GM18517 (cell line): ENCODE measurements around the gene TBX19.

ENCODE experiments used
- ATAC-seq: cut with Tn5 transposase; IDR thresholded peaks from one replicate; pipeline ENCODE4 v1.9.1; 2021; ENCODE audit warnings: mild to moderate bottlenecking, moderate library complexity; ENCODE audit not compliant: unreplicated experiment

The TBX19 gene

DNA sequence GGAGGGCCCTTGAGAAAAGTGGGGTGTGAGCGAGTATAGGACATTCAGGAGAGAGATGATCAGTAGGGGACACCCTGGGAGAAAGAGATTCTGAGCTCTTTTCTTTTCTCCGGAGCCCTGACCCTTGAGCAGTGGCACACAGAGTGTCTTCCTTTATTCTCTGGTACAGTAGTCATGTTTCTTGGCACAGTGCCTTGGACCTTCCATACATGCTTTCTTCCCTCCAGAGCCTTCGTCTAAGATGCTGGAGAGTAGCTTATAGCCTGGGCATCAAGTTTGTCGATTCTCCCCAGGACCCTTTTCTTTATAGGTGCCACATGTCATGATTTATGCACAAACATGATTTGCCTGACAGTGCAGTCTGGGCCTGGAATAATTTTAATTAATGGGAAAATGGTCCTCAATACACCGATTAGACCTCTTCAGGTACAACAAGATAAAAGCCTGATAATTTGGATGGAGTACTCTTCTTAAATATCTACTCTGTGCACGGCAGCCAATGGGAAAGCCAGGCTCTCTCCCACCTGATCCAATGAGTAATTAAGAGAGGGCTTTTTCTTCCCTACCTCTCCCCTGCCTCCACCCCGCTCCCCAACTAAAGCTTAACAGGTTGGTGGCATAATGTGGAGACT is at the start of gene TBX19:
TBX19 (plus strand) TSS at position 582 of the 632 bp plus-strand sequence. CDS start 214 bp downstream, outside the sequence.
- ATAC-seq, result no peak

DNA sequence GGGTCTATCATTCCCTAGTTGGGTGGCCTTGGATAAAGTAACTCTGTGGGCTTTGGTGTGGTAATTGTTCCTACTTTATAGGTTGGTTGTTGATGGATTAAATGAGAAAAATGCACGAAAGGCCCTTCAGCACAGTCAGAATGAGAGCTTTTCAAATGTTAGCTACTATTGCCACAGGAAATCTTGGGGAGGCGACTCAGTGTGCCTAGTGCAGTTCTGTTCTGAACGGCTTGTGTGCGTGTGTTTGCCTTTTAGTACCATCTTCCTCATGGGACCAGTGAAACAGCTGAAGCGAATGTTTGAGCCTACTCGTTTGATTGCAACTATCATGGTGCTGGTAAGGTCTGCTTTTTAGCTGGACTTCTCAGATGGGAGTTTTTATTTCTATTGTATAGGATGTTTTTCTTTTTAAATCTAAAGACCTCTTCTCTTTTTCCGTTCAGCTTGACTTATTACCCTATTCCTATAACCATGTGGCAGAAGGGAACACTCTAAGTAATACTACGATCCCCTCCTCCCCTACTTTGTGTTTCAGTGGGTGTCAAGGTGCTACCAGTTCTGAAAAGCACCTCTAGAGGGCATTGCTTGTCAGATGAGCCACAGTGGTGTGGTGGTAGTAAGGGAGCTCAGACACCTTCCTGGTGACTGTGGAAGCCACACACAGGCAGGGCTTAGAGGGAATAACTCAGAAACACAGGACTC is 45.7 kb upstream of the TBX19 start:
- ATAC-seq, result peak; percentile 61

GRCh38 chr1:168235548-168235885 is 45.2 kb upstream of the TBX19 start:
- ATAC-seq, result no peak

DNA sequence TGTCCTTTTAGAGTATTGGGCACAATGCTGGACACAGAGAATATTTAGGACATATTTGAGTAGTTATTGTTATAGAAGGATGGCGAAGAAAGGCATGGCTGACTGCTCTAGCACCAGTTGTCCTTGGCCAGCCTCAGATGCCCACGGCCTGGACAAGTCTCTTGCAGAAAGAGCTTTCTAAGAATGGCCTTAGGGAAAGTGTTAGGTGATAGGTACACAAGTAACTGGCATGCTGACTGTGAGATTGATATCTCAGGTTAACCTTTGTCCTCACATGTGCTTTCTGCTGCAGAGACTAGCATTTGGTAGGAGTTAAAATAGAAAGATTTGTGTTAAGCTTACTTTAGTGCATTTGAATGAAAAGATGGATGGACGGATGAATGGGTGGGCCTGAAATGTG is 44.7 kb upstream of the TBX19 start:
- no peak for ATAC-seq

DNA sequence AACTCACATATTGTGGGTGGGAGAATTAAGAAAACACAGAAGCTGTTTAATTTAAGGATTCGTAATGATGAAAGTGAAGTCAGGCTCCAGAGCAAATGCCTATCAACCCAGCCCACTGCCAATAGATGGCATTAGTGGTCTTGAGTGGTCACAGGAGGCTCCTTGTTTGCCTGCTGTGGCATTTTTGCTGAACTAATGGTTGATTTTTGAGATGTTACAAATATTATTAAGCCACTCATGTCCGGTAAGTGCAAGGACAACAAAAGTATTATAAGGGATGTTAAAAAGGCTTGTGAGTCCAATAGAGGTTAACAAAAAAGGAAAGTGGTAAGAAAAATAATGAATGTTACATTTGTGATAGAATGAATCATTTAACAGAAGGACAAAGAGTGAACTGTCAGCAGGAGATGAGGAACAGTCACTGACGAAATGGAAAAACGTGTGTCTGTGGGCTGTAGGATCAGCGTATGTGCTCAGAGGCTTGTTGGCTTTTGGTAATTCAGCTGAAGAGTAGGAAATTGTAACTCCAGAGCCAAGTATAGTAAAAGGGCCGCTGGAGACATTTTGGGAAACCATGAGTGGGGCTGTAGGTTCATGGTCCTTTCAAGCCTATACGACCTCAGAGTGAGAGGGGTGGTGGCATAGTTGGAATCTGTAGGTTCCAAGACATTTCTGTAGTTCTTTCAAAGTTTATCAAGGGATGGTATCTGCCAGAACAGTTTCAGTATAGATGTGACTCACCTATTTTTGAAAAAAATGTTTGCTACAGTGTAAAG is 43.7 kb upstream of the TBX19 start:
- ATAC-seq, result no peak

- ATAC-seq, result no peak
Observed at GRCh38 chr1:168243198-168243597, 37.5 kb upstream of the TBX19 start.

DNA sequence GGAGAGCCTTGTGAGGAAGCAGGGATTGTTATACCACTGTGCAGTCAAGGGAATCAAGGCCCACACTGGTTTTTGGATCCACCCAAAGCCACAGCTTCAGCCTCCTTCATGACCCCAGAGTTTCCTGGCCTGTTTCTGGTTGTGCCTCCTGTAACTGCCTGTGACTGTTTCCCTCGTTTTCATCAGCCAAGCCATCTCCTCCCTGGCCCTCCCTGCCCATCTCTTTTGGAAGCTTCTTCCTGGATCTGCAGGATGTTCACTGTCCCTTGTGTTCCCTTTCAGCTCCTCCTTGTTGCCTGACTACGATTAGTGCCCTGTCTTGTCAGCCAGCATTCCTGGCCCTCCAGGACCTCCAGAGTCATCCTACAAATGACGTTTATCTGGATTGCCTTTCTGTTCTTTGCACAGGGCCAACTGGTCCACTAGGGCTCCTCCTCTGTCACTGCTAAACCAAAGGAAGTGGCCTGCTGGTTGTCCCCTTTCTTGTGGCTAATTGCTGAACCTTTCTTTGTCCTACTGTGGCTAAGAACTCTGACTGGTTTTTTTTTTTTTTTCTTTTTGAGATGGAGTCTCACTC is 37.0 kb upstream of the TBX19 start:
- ATAC-seq, result no peak

- no peak for ATAC-seq
Observed at GRCh38 chr1:168245042-168245441, 35.6 kb upstream of the TBX19 start.

DNA sequence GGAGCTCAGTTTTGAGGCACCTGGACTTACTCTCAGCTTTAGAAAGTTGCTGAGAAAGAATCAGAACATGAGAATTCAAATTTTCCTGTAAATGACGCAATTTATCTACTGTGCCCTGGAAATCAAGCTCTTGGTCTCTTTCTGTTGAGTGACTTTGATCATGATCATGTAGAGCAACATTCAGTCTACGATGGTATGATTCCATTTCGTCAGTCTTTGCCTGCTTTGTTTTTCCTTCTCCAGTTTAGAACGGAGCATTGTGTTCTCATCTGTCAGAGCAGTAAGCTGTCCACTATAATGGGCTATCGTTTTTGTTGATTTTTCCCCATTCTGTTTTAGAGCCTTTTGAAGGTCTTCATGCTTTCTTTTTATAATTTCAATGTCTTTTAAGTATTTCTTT is 34.2 kb upstream of the TBX19 start:
- no peak for ATAC-seq

DNA sequence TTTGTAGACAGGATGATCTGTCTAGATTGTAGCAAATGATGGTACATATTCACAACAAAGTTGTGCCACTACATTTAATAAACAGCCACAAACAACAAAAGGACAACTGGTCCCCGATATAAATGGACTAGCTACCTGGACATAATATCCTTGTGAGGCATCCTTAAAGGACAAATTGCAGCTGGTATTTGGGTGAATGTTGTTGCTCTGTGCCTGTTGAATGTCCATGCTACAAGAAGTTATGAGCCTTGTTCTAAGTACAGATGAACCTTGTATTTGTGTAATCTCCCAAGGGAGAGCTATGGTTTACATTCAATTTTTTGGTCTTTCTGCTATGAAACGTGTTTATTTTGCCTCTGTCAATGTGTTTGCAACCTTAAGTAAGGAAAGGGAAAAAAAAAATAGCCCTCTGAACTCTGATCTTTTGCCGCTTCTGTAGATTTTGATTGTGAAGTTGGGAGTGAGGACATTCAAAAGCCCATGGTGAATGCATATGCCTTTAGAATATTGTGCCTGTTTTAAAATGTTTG is 28.4 kb upstream of the TBX19 start:
- ATAC-seq, result no peak

- no peak for ATAC-seq
Observed at GRCh38 chr1:168256164-168256563, 24.5 kb upstream of the TBX19 start.

DNA sequence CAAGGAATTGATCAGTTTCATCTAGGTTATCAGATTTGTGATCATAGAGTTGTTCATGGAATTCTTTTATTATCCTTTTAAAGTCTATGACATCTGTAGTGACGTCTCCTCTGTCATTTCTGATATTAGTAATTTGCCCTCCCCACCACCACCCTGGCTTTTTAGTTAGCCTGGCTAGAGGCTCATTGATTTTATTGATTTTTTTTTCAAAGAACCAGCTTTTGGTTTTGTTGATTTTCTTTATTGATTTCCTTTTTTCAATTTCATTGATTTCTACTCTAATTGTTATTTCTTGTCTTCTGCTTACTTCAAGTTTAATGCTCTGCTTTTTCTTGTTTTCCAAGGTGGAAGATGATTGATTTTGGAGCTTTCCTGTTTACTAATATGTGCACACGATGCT is 23.3 kb upstream of the TBX19 start:
- no peak for ATAC-seq

DNA sequence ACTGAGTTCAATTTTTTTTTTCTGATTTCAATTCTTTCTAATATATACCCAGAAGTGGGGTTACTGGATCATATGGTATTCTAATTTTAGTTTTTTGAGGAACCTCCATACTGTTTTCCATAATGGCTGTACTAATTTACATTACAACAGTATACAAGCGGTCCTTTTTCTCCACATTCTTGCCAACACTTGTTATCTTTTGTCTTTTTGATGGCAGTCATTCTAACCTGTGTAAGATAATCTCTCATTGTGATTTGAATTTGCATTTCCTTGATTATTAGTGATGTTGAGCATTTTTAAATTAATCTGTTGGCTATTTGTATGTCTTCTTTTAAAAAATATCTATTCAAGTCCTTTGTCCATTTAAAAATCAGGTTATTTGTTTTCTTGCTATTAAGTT is 21.1 kb upstream of the TBX19 start:
- no peak for ATAC-seq

GRCh38 chr1:168260393-168260792 is 20.3 kb upstream of the TBX19 start:
- no peak for ATAC-seq

- no peak for ATAC-seq
Observed at GRCh38 chr1:168261390-168261789, 19.3 kb upstream of the TBX19 start.

DNA sequence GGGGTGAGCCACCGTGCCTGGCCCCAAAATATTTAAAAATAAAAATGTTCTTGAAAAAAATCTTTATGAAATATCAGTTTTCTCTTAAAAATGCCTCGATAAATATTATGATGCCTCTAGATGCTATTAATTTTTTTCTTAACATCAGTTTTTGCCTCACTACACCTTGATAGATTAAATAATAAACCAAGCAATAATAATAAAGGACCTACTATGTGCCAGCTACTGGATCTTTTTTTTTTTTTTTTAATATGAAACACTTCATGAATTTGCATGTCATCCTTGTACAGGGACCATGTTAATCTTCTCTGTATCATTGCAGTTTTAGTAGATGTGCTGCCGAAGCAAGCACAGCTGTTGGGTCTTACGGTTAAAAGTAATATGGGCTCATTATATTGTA is 17.5 kb upstream of the TBX19 start:
- ATAC-seq, result no peak

- ATAC-seq, result no peak
Observed at GRCh38 chr1:168264296-168264695, 16.4 kb upstream of the TBX19 start.

DNA sequence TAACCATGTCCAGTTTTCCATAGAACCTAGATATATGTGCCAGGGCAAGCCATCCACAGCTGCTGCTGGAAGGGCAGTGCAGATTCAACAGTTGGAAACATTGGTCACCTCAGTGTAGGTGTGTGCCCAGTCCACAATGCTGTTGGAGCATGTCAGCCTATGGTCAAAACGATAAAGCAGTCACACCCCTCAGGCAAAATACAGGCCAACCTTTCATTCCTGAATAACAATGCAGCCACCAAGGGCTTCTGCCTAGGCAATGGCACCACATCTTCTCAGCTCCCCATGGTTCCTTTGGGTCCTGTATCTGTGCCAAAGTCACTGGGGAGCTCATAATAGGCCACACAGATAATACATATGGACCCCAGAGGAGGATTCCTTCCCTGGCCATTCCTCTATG is 15.1 kb upstream of the TBX19 start:
- no peak for ATAC-seq

GRCh38 chr1:168266644-168267186 is 14.0 kb upstream of the TBX19 start:
- ATAC-seq, result no peak

- ATAC-seq, result no peak
Observed at GRCh38 chr1:168271636-168272035, 9.0 kb upstream of the TBX19 start.

- no peak for ATAC-seq
Observed at GRCh38 chr1:168273575-168273974, 7.1 kb upstream of the TBX19 start.
